NCI-H446 (cell line): ENCODE data around the gene TMEM61.

Source experiments
- DNase-seq, 2 experiments: peaks; one replicate each; lab custom pipeline; 2025; lab: John Stamatoyannopoulos, UW

The TMEM61 gene

DNA sequence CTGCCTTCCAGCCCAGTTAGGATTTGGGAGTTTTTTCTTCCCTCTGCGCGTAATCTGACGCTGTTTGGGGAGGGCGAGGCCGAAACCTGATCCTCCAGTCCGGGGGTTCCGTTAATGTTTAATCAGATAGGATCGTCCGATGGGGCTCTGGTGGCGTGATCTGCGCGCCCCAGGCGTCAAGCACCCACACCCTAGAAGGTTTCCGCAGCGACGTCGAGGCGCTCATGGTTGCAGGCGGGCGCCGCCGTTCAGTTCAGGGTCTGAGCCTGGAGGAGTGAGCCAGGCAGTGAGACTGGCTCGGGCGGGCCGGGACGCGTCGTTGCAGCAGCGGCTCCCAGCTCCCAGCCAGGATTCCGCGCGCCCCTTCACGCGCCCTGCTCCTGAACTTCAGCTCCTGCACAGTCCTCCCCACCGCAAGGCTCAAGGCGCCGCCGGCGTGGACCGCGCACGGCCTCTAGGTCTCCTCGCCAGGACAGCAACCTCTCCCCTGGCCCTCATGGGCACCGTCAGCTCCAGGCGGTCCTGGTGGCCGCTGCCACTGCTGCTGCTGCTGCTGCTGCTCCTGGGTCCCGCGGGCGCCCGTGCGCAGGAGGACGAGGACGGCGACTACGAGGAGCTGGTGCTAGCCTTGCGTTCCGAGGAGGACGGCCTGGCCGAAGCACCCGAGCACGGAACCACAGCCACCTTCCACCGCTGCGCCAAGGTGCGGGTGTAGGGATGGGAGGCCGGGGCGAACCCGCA is 59.1 kb downstream of the TMEM61 start, which contains the start of gene PCSK9:
Gene PCSK9 (plus strand): TSS at position 207 of the 741 bp plus-strand sequence. CDS start 290 bp downstream, at position 497.
- DNase-seq = no peak

DNA sequence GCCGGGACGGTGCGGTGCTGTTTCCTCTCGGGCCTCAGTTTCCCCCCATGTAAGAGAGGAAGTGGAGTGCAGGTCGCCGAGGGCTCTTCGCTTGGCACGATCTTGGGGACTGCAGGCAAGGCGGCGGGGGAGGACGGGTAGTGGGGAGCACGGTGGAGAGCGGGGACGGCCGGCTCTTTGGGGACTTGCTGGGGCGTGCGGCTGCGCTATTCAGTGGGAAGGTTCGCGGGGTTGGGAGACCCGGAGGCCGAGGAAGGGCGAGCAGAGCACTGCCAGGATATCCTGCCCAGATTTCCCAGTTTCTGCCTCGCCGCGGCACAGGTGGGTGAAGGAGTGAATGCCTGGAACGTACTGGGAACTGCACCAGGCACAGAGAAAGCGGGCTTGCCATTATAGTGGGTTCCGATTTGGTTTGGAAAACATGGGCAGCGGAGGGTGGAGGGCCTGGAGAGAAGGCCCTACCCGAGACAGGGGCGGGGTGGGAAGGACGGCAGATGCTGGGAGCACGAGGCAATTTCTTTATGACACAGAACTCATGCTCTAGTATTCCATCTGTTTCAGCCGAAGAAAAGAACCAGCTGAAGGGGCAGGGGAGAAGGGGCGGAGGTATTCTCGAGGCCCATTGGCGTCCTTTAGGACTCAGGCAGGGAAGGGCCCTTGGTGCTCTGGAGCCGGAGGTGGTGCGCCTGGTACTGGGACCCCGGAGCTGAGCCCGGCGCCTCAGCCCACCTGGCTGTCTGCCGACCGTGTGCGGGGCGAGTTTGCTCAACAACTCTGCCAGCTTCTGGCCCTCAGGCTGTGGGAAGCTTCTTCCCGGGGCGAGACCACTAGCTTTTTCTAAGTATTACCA is 59.9 kb downstream of the TMEM61 start:
- no peak for DNase-seq

GRCh38 chr1:55040933-55041494 is 60.6 kb downstream of the TMEM61 start:
- no peak for DNase-seq

GRCh38 chr1:55041613-55042012 is 61.2 kb downstream of the TMEM61 start:
- DNase-seq = no peak
